Mononuclear cell (primary cell): ENCODE measurements around the gene PRMT9. TPM values are rescaled to one million over a fixed set of nuclear protein-coding genes. Genes with fewer than 3 reads are reported as not detected.

Source experiments
- total RNA-seq: library from RNA; depleted of rRNA; stranded (reverse); fragments of >200 nt; gene quantifications from one replicate; pipeline ENCODE4 v1.2.3, GENCODE V29; 2012

Gene PRMT9
- total RNA-seq, 1 donor: 19.3 TPM

Other genes with a start within 250 kb of the PRMT9 start
- gene EDNRA, start 203.1 kb downstream of the PRMT9 start, total RNA-seq: under 0.01 TPM
- gene TMEM184C, start 66.8 kb downstream of the PRMT9 start, total RNA-seq: 26.0 TPM
- 10.6 TPM for gene ARHGAP10, start 47.9 kb upstream of the PRMT9 start, total RNA-seq